Measurements from ENCODE around the gene CACNA1A. TPM values are rescaled to one million over a fixed set of nuclear protein-coding genes. Genes with fewer than 3 reads are reported as not detected.

Gene CACNA1A
- total and polyA plus RNA-seq, 11 donors, result 0.17 to 1.2 (median 0.67) TPM

DNA sequence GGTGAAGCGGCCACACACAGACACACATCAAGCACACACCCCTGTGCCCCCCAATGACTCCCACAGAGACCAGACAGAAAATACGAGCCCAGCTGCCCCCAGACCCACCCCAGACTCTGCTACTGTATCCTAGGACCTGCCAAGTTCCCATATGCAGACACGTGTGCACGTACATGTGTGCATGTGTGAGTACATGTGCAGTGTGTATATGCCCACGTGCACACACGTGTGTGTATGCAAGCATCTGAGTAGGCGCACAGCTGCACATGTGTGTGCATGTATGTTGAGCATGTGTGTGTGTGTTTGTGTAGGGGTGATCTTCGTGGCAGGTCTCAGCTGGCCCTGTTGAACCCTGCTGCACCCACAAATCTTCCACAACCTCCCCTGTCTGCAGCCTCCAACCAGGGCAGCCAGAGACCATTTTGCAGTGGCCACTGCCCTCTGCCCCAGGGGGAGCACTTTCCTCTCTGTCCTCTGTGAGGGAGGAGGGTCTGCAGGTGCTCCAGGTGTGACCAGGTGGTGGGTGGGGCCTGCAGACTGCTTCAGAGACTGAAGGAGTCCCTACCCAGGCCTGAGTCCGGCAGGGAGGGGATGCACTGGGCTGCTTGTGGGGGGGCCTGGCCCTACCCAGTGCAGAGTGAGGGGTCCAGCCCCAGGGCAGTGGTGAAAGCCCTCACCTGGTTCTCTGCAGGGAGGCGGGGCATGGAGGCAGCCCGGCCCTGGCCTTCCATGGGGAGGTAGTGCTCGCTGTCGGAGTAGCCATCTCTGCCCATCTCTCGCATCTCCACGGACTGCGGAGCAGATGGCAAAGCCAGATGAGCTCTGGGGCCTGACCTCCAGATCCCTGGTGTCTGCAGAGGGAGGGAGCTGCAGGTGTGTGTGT lies 294.6 kb downstream of the CACNA1A start:
- DNase-seq (no peak), ATAC-seq (no peak)
- no peak overlapping the region for H3K27ac ChIP-seq
- H3K4me3 ChIP-seq, result no peak overlapping the region
- peaks cover 0 to 19% (median 0%) of the 10 kb centered on the region in 12 donors for H3K4me1 ChIP-seq
- 86 to 92% (median 90%) methylated on average over 6 to 16 of the region's 16 CpGs for WGBS, 4 donors
- no peaks in the 10 kb centered on the region for H3K36me3 ChIP-seq
- no peak for TF ChIP-seq POLR2A (IDR thresholded peaks at IDR 0.05)
- TF ChIP-seq, protein P1, sequence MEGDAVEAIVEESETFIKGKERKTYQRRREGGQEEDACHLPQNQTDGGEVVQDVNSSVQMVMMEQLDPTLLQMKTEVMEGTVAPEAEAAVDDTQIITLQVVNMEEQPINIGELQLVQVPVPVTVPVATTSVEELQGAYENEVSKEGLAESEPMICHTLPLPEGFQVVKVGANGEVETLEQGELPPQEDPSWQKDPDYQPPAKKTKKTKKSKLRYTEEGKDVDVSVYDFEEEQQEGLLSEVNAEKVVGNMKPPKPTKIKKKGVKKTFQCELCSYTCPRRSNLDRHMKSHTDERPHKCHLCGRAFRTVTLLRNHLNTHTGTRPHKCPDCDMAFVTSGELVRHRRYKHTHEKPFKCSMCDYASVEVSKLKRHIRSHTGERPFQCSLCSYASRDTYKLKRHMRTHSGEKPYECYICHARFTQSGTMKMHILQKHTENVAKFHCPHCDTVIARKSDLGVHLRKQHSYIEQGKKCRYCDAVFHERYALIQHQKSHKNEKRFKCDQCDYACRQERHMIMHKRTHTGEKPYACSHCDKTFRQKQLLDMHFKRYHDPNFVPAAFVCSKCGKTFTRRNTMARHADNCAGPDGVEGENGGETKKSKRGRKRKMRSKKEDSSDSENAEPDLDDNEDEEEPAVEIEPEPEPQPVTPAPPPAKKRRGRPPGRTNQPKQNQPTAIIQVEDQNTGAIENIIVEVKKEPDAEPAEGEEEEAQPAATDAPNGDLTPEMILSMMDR (IDR thresholded peaks at IDR 0.05), result no peak
- intact Hi-C loops (cut with DNase I), result loop anchor here in 1 of 10 donors (5.0 kb wide), 1 partner anchor 51 kb away; no protein-coding TSS in a partner anchor
- no peaks in the 10 kb centered on the region for H3K9me3 ChIP-seq
- H3K27me3 ChIP-seq, result no peaks in the 10 kb centered on the region

DNA sequence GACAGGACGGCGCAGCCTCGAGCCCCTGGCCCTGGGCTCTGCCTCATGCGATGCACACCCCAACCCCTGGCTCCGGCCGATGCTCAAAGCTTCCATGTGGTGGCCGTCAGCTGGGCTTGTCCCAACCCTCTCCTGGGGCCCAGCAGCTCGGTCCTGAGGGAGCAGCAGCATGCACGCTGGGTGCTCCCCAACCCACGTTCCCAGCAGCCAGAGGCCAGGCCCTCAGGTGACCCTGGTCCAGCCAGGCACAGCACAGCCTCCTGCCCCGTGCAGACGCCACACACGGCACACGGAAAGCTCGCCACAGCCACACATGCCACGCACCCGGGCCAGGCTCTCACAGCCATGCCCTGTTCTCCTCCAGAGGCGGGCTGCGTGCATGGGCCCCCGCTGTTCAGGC lies 295.3 kb downstream of the CACNA1A start:
- Histone ChIP-seq H3K9me3 (no peaks in the 10 kb centered on the region), H3K36me3 (no peaks in the 10 kb centered on the region), H3K27me3 (no peaks in the 10 kb centered on the region), H3K4me1 (peaks cover 0 to 19% (median 0%) of the 10 kb centered on the region in 12 donors), H3K4me3 (no peak overlapping the region), H3K27ac (no peak overlapping the region)
- 75 to 81% (median 78%) methylated on average over 10 to 20 of the region's 20 CpGs for WGBS, 4 donors
- intact Hi-C loops (cut with DNase I), result loop anchor here in 1 of 10 donors (5.0 kb wide), 1 partner anchor 51 kb away; no protein-coding TSS in a partner anchor
- DNase-seq (no peak), ATAC-seq (no peak)
- TF ChIP-seq, protein P1 (IDR thresholded peaks at IDR 0.05), result no peak
- TF ChIP-seq POLR2A (IDR thresholded peaks at IDR 0.05), result no peak

- Histone ChIP-seq H3K27ac (no peak overlapping the region), H3K27me3 (no peaks in the 10 kb centered on the region), H3K4me3 (no peak overlapping the region), H3K36me3 (no peaks in the 10 kb centered on the region), H3K4me1 (peaks cover 0 to 19% (median 0%) of the 10 kb centered on the region in 12 donors), H3K9me3 (no peaks in the 10 kb centered on the region)
- 57 to 76% (median 62%) methylated on average over 13 of the region's 13 CpGs for WGBS, 4 donors
- DNase-seq (no peak), ATAC-seq (no peak)
- intact Hi-C loops (cut with DNase I), result loop anchor here in 1 of 10 donors (5.0 kb wide), 1 partner anchor 52 kb away; no protein-coding TSS in a partner anchor
- TF ChIP-seq, protein P1 (IDR thresholded peaks at IDR 0.05), result no peak
- TF ChIP-seq POLR2A (IDR thresholded peaks at IDR 0.05), result no peak
These were observed 295.9 kb downstream of the CACNA1A start for GRCh38 chr19:13210339-13210775.

All from heart left ventricle (tissue), 16 donors.